ENCODE measurements around the gene TCF25.
A peak's percentile ranks its signal among the peaks of the same experiment; 100 is the strongest.
"Not testable (repeated sequence)": the region's sequence is repeated elsewhere in the genome, so short reads cannot be mapped to it uniquely, and the experiment has no call there.

TCF25 gene

GRCh38 chr16:89873109-89873971 lies at the start of gene TCF25:
Gene TCF25, plus strand, starts transcription at chr16:89873592. Its CDS starts 76 bp downstream, at chr16:89873668.
- DNase-seq (ENCODE audit: low read depth in 1 of 2, low spot score in 1 of 2) = peak; percentile 80 to 82

- DNase-seq (ENCODE audit: low read depth in 1 of 2, low spot score in 1 of 2) = not testable (repeated sequence)
Observed at GRCh38 chr16:89823824-89824148, 49.6 kb upstream of the TCF25 start.

DNA sequence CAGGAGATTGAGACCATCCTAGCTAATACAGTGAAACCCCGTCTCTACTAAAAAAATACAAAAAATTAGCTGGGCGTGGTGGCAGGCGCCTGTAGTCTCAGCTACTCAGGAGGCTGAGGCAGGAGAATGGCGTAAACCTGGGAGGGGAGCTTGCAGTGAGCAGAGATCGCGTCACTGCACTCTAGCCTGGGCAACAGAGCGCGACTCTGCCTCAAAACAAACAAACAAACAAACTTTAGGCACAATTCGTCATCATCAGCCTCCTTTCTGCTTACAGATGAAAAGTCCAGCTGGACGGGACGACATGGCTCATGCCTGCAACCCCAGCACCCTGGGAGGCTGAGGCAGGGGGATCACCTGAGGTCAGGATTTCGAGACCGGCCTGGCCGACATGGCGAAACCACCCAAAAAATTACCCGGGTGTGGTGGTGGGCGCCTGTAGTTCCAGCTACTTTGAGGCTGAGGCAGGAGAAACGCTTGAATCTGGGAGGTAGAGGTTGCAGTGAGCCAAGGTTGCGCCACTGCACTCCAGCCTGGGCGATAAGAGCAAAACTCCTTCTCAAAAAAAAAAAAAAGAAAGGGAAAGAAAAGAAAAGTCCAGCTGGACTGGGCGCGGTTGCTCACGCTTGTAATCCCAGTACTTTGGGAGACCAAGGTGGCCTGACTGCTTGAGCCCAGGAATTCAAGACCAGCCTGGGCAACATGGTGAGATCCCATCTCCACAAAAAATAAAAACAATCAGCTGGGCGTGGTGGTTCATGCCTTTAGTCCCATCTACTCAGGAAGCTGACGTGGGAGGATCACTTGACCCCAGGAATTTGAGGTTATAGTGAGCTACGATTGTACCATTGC lies 46.6 kb upstream of the TCF25 start:
- no peak for DNase-seq (ENCODE audit: low read depth in 1 of 2, low spot score in 1 of 2)

DNA sequence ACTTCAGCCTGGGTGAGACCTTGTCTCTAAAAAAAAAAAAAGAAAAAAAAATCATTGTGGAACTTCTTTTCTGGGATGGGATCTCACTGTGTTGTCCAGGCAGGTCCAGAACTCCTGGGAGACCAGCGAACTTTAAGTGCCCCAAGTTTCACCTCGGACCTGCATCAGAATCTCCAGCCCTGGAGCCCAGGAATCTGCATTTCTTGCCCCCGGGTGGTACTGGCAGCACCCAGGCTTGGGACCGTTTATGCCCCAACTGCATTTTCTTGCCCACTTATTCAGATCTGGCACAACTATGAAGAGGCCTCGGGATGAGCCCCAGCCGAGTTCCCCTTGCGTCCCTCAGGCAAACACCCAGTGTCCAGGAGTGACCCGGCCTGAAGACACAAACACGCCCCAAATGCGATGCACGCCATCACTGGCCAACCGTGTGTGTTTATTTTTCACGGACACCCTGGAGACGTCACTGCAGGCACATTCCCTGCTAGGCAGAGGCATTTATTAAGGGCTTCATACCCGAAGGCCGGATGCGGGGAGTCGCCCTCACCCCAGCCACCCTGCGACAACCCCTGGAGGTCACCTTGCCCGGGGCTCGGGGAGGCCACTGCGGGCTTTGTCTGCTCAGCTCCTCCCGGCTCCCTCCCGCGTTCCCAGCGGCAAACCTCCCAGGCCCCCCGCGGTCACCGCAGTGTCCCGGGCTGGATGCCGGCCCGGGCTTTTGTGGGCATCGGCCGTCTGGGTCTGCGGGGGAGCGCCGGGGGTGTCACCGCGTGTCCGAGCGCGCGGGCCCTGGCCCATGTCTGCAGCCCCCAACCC lies 45.8 kb upstream of the TCF25 start:
- DNase-seq (ENCODE audit: low read depth in 1 of 2, low spot score in 1 of 2) = no peak

DNA sequence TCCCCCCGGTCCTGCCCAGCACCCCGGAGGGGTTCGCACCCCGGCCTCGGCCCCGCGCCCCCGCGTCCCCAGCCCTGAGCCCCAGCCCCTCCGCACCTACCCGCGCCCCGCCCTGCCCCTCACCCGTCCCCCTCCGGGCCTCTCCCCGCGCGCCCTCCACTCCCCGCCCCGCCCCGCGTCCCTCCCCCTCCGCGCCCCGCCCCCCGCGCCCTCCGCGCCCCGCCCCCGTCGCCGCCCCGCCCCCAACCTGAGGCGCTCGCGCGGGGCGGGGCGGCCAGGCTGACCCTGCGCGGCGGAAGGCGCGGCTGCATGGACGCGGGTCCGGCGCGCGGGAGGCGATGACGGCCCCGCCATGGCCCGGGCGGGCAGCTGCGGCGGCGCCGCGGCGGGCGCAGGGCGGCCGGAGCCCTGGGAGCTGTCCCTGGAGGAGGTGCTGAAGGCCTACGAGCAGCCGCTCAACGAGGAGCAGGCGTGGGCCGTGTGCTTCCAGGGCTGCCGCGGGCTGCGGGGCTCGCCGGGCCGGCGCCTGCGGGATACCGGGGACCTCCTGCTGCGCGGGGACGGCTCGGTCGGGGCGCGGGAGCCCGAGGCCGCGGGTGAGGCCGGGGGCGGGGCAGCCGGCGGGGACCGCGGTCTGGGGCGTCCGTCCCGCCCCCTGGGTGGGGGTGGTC lies 45.1 kb upstream of the TCF25 start, which contains the start of gene SPIRE2:
SPIRE2 (plus strand) TSS at position 277 of the 671 bp plus-strand sequence; CDS start at position 353, 76 bp downstream.
- peak; percentile 39 to 51 for DNase-seq (ENCODE audit: low read depth in 1 of 2, low spot score in 1 of 2)

- no peak for DNase-seq (ENCODE audit: low read depth in 1 of 2, low spot score in 1 of 2)
Observed at GRCh38 chr16:89828870-89829629, 44.3 kb upstream of the TCF25 start.

DNA sequence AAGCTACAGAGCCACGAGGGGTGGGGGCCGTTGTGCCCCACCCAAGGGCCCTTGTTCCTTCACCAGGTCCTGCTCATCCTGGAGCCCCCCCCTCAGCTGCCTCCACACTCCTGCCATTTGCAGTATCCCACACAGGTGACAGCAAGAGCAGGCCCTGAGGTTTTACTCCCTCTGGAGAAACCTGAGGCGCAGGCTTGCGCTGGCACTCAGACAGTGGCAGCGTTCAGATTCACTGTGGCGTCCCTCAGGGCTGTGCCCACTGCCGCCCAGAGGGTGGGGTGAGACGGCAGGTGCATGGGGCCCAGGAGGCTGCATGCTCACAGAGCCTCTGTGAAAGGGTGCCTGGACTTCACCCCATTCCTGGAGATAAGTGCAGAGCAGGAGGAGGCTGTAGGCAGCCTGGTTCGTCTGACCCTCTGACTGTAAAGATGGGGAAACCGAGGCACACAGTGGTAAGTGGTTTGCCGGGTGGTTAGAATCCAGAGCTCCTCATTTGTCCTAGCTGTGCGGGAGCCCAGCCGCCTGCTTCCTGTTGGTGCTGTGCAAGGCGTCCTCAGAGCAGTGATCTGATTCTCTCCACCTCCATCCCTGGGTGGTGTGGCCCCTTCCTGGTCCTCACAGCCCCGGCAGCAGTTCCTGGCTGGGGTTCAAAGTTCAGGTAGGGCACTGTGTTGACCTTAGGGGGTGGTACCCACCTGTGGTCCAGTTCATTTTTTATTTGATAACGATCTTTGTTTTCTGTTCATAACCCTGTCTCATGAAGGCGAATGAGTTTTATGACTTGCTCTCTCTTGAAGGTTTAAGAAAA lies 43.6 kb upstream of the TCF25 start:
- no peak for DNase-seq (ENCODE audit: low read depth in 1 of 2, low spot score in 1 of 2)

DNA sequence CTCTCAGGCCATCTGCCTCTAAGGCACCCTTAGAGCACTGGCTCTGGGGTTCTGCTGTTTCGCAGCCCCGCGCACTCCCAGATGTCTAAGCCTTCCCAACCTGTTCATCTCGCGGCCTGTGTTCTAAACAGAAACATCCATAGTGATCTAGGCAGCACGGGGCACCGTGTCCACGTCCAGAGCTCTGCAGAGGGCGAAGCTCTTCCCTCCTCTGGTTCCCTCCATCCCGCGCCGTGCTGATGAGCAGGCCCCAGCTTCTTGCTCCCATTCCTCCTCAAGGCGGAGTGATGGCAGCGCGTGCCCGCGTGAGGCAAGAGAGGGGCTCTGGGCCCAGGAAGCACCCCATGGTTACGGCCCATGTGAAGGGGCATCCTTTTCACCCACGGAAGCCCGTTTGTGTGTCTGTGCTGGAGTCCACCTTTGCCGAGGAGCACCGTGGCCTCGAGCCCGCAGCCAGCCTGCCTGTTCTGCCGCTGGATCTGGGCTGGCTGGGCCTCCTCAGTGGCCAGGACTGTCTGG lies 41.5 kb upstream of the TCF25 start:
- no peak for DNase-seq (ENCODE audit: low read depth in 1 of 2, low spot score in 1 of 2)

DNA sequence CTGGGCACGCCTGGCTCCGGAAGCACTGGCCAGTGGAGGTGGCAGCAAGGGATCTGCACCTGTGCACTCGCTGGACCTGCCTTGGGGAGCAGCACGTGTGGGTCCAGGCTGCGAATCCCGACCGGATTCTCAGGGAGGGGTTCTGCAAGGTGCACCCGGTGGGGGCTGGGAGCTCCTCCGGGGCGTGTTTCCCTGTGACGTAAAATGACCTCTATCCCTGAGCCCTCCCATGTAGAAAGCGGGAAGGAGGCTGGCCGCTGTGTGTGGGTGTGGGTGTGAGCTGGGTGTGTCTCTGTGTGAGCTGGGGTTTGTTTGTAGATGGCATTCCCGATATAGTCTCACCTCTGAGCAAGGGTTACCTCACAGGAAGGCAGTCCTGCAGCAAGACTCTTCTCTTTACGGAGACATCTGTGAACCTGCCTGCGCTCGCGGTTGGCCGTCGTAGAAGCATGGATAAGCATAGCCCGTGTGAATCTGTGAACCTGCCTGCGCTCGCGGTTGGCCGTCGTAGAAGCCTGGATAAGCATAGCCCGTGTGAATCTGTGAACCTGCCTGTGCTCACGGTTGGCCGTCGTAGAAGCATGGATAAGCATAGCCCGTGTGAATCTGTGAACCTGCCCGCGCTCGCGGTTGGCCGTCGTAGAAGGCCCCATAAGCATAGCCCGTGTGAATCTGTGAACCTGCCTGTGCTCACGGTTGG lies 39.6 kb upstream of the TCF25 start:
- not testable (repeated sequence) for DNase-seq (ENCODE audit: low read depth in 1 of 2, low spot score in 1 of 2)

- DNase-seq (ENCODE audit: low read depth in 1 of 2, low spot score in 1 of 2) = not testable (repeated sequence)
Observed at GRCh38 chr16:89834813-89835363, 38.5 kb upstream of the TCF25 start.

- DNase-seq (ENCODE audit: low read depth in 1 of 2, low spot score in 1 of 2) = not testable (repeated sequence)
Observed at GRCh38 chr16:89836484-89836883, 36.9 kb upstream of the TCF25 start.

- no peak for DNase-seq (ENCODE audit: low read depth in 1 of 2, low spot score in 1 of 2)
Observed at GRCh38 chr16:89837014-89837546, 36.3 kb upstream of the TCF25 start.

- DNase-seq (ENCODE audit: low read depth in 1 of 2, low spot score in 1 of 2) = no peak
Observed at GRCh38 chr16:89841275-89841674, 32.1 kb upstream of the TCF25 start.

DNA sequence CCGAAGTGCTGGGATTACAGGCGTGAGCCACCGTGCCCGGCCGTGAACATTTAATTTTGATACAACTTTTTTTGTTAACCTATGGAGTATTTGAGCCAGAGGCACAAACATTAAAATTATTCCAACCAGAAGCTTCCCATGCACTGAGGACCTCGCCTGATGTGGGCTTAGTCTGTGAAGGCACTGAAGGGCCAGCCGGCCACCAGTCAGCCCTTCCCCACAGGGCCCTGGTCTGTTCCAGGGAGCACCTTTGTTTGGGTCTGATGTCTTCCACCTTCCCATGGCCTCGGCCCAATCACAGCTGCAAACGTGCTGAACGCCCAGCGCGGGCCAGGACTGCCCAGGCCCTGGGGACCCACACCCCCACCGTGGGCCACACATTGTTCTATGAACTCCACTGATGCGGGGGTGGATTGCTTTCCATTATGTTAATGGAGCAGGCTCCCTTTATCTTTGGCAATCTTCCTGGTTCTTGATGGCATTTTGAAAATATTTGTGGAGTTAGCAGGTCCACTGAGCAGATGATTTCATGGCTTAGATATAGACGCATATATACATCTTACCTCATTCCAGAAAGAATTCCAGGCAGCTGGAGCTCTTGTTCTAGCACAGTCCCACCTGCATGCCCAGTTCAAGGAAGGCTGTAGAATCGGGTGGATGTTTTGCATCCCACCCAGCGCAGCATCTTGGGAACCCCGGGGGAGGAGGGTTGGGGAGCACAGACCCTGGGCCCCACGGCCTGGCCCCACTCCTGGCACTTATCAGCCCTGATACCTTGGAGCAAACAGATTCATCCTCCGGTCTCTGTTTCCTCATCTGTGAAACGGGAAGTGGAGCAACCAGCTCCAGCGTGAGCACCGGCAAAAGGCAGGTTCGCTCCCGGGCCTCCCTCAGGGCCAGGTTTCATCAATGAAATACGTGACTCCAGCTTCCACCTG lies 30.7 kb upstream of the TCF25 start:
- DNase-seq (ENCODE audit: low read depth in 1 of 2, low spot score in 1 of 2) = no peak

DNA sequence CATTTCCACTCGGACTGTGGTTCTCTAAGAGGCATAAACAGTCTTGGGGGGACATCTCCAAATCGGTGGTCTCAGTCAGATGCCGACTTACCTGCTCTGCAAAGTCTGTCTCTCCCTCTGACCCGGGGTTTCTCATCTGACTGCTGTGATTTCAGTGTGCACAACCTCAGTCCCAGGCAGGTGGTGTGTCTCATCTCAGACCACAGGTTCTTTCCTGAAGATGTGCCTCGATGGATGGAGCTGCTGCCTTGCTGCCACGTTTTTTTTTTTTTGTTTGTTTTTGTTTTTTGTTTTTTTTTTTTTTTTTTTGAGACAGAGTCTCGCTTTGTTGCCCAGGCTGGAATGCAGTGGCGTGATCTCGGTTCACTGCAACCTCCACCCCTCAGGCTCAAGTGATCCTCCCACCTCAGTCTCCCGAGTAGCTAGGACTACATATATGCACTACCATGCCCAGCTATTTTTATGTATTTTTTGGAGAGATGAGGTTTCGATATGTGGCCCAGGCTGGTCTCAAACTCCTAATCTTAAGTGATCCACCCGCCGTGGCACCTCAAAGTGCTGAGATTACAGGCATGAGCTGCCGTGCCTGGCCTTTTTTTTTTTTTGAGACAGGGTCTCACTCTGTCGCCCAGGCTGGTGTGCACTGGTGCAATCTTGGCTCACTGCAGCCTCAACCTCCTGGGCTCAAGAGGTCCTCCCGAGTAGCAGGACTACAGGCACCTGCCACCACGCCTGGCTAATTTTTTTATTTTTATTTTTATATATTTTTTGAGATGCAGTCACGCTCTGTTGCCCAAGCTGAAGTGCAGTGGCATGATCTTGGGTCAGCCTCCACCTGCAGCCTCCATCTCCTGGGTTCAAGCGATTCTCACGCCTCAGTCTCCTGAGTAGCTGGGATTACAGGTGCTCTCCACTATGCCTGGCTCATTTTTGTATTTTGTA lies 29.7 kb upstream of the TCF25 start:
- DNase-seq (ENCODE audit: low read depth in 1 of 2, low spot score in 1 of 2) = no peak

Measured in stimulated activated CD4-positive, alpha-beta T cell treated with anti-CD3 and anti-CD28 coated beads, Interleukin-15, amount 100 ng/mL, for 1 hour (primary cell).